IMR-90 (cell line): ENCODE results near the gene CCDC182. TPM values are rescaled to one million over a fixed set of nuclear protein-coding genes. Genes with fewer than 3 reads are reported as not detected.

Experiments used
- ATAC-seq: fragments of 200-7000 bp; cut with Tn5 transposase; 2 replicates; pipeline ENCODE4 v1.9.1; 2020; ENCODE audit warnings: low read depth, mild to moderate bottlenecking, moderate library complexity
- BruUV-seq: library from RNA; stranded (reverse); fragments of 400-500 nt; replicated peaks from 2 replicates; lab custom pipeline; 2021; lab: Mats Ljungman, UMichigan
- CTCF ChIA-PET: fragments of 300-600 bp; formaldehyde crosslinking; extraction: SDS; loops from one replicate; lab custom pipeline; 2021; ENCODE audit warnings: antibody characterized with exemption; lab: Yijun Ruan, JAX
- POLR2A ChIA-PET: fragments of 300-600 bp; sonication (Branson Sonifier 250); formaldehyde crosslinking; loops from one replicate; lab custom pipeline; 2022; ENCODE audit warnings: antibody characterized with exemption; ENCODE audit not compliant: unreplicated experiment; lab: Charles Lee
- DNase-seq: peaks from one replicate; pipeline ENCODE4 v3.0.0; 2013
- H2AFZ ChIP-seq: replicated peaks from 2 replicates; pipeline ENCODE3; 2013; ENCODE audit warnings: low read length, mild to moderate bottlenecking; ENCODE audit not compliant: poor library complexity
- H2AK5ac ChIP-seq: 2 replicates; pipeline ENCODE4 v1.6.1; 2013; ENCODE audit warnings: low read depth, low read length, inconsistent platforms
- H2AK9ac ChIP-seq: replicated peaks from 2 replicates; pipeline ENCODE3; 2013; ENCODE audit warnings: mild to moderate bottlenecking, low read depth, low read length, moderate library complexity; ENCODE audit not compliant: poor library complexity
- H2BK120ac ChIP-seq: 2 replicates; pipeline ENCODE4 v1.6.1; 2013; ENCODE audit warnings: low read depth, low read length, inconsistent platforms
- H2BK15ac ChIP-seq: 3 replicates; pipeline ENCODE4 v1.6.1; 2013; ENCODE audit warnings: low read depth, low read length, inconsistent platforms
- H2BK20ac ChIP-seq: 2 replicates; pipeline ENCODE4 v1.6.1; 2013; ENCODE audit warnings: low read depth, mild to moderate bottlenecking, inconsistent platforms, low read length, moderate library complexity
- H2BK5ac ChIP-seq: 2 replicates; pipeline ENCODE4 v1.6.1; 2013; ENCODE audit warnings: mild to moderate bottlenecking, low read depth, low read length, inconsistent platforms; ENCODE audit not compliant: poor library complexity, severe bottlenecking
- H3K14ac ChIP-seq: replicated peaks from 2 replicates; pipeline ENCODE4 v1.6.1; 2013; ENCODE audit warnings: low read depth, low read length, inconsistent platforms
- H3K18ac ChIP-seq: 2 replicates; pipeline ENCODE4 v1.6.1; 2013; ENCODE audit warnings: low read depth, low read length, control low read depth
- H3K23ac ChIP-seq: 2 replicates; pipeline ENCODE4 v1.6.1; 2013; ENCODE audit warnings: low read depth, low read length, inconsistent platforms
- H3K27ac ChIP-seq: 2 replicates; pipeline ENCODE4 v1.5.1; 2013; ENCODE audit warnings: mild to moderate bottlenecking, control low read depth, low read length; ENCODE audit not compliant: insufficient read depth
- H3K27me3 ChIP-seq: 2 replicates; pipeline ENCODE4 v1.6.1; 2013; ENCODE audit warnings: low read length; ENCODE audit not compliant: control insufficient read depth, insufficient read depth
- H3K36me3 ChIP-seq: 2 replicates; pipeline ENCODE4 v1.6.1; 2013; ENCODE audit warnings: low read length, mixed read lengths; ENCODE audit not compliant: control insufficient read depth, insufficient read depth
- H3K4ac ChIP-seq: 2 replicates; pipeline ENCODE4 v1.6.1; 2013; ENCODE audit warnings: low read depth, low read length, inconsistent platforms
- H3K4me1 ChIP-seq: 2 replicates; pipeline ENCODE4 v1.6.1; 2013; ENCODE audit warnings: low read length, mixed read lengths; ENCODE audit not compliant: control insufficient read depth, insufficient read depth
- H3K4me2 ChIP-seq: 2 replicates; pipeline ENCODE4 v1.6.1; 2013; ENCODE audit warnings: low read depth, mild to moderate bottlenecking, control low read depth, low read length, moderate library complexity
- H3K4me3 ChIP-seq: 2 replicates; pipeline ENCODE4 v1.5.1; 2013; ENCODE audit warnings: low read depth, mild to moderate bottlenecking, control low read depth, low read length, moderate library complexity; ENCODE audit not compliant: insufficient read depth
- H3K56ac ChIP-seq: 2 replicates; pipeline ENCODE4 v1.6.1; 2013; ENCODE audit warnings: low read length, inconsistent platforms; ENCODE audit not compliant: insufficient read depth; ENCODE audit errors: extremely low read depth
- H3K79me1 ChIP-seq, 2 experiments: 2 replicates each; pipeline ENCODE4 v1.6.1; 2013; ENCODE audit warnings: low read length in 2 of 2, inconsistent platforms in 1 of 2, low read depth in 1 of 2
- H3K9ac ChIP-seq: 2 replicates; pipeline ENCODE4 v1.6.1; 2013; ENCODE audit warnings: low read depth, low read length, control low read depth
- H3K9me1 ChIP-seq: 2 replicates; pipeline ENCODE4 v1.6.1; 2013; ENCODE audit warnings: low read length, inconsistent platforms; ENCODE audit not compliant: insufficient read depth
- H3K9me3 ChIP-seq: 2 replicates; pipeline ENCODE4 v1.6.1; 2013; ENCODE audit warnings: low read length; ENCODE audit not compliant: control insufficient read depth, insufficient read depth
- H4K20me1 ChIP-seq: 2 replicates; pipeline ENCODE4 v1.6.1; 2013; ENCODE audit warnings: low read length, inconsistent platforms; ENCODE audit not compliant: insufficient read depth
- H4K5ac ChIP-seq: 2 replicates; pipeline ENCODE4 v1.6.1; 2013; ENCODE audit warnings: mild to moderate bottlenecking, low read depth, low read length, control low read depth
- H4K8ac ChIP-seq, 2 experiments: 2 replicates each; pipeline ENCODE4 v1.6.1; 2013; ENCODE audit warnings: low read depth in 2 of 2, low read length in 2 of 2, control low read depth in 1 of 2, inconsistent platforms in 1 of 2
- H4K91ac ChIP-seq: 2 replicates; pipeline ENCODE4 v1.6.1; 2013; ENCODE audit warnings: low read depth, low read length, inconsistent platforms; ENCODE audit not compliant: insufficient read depth
- ELK1 ChIP-seq: fragments of 150-350 bp; IDR thresholded peaks from 2 replicates; pipeline ENCODE4 v1.6.1; 2016; ENCODE audit warnings: low read depth, mild to moderate bottlenecking, low read length, moderate library complexity, borderline replicate concordance
- FOS ChIP-seq: fragments of 150-350 bp; IDR thresholded peaks from 2 replicates; pipeline ENCODE4 v1.6.1; 2016; ENCODE audit warnings: low read depth, low read length
- MAZ ChIP-seq: IDR thresholded peaks from 2 replicates; pipeline ENCODE4 v1.6.1; 2012; ENCODE audit warnings: low read depth, mild to moderate bottlenecking, low read length, improper control_type of control experiment, moderate library complexity, borderline replicate concordance
- NFE2L2 ChIP-seq: fragments of 150-350 bp; IDR thresholded peaks from 2 replicates; pipeline ENCODE4 v1.6.1; 2016; ENCODE audit warnings: low read depth, mild to moderate bottlenecking, low read length
- RAD21 ChIP-seq: IDR thresholded peaks from 2 replicates; pipeline ENCODE4 v1.6.1; 2012; ENCODE audit warnings: low read length, improper control_type of control experiment
- RCOR1 ChIP-seq: IDR thresholded peaks from 2 replicates; pipeline ENCODE4 v1.6.1; 2012; ENCODE audit warnings: mild to moderate bottlenecking, low read length, improper control_type of control experiment; ENCODE audit not compliant: insufficient replicate concordance
- USF2 ChIP-seq: fragments of 150-350 bp; IDR thresholded peaks from 2 replicates; pipeline ENCODE4 v1.6.1; 2017; ENCODE audit warnings: mild to moderate bottlenecking, antibody characterized with exemption, low read length, low read depth
- WGBS, 2 experiments: methylation state at CpG; one replicate each; pipeline versions ENCODE4 v1.1.5 to v1.1.7; 2013; ENCODE audit warnings: missing lambda C conversion rate in 2 of 2; ENCODE audit not compliant: insufficient read length in 1 of 2; ENCODE audit errors: extremely low coverage in 2 of 2; 5-methylcytosine and 5-hydroxymethylcytosine counted together
- dilution Hi-C: fragments of 300-500 bp; cut with HindIII; formaldehyde crosslinking; loops from one replicate; pipeline ENCODE4 v1.14.3; 2018; ENCODE audit warnings: low sequenced_read_pairs; ENCODE audit not compliant: unreplicated experiment
- in situ Hi-C: fragments of 300-500 bp; cut with MboI; formaldehyde crosslinking; loops from 3 replicates; pipeline ENCODE4 v1.14.3; 2019; ENCODE audit warnings: low sequenced_read_pairs, inconsistent platforms, mixed read lengths
- intact Hi-C: fragments of 100-400 bp; cut with micrococcal nuclease; formaldehyde crosslinking; loops from 2 replicates; pipeline ENCODE4 v1.10.0; 2022
- polyA plus RNA-seq, 3 experiments: library from polyadenylated mRNA; depleted of rRNA; stranded (reverse); fragments of >200 nt; gene quantifications; 2 replicates each; pipeline ENCODE4 v1.2.3, GENCODE V29; 2012; ENCODE audit warnings: low replicate concordance in 1 of 3
- total RNA-seq: library from RNA; depleted of rRNA; stranded (reverse); fragments of >200 nt; gene quantifications from 2 replicates; pipeline ENCODE4 v1.2.3, GENCODE V29; 2012

CCDC182 gene
- total and polyA plus RNA-seq, 2 of the 4 experiments (the other 2 are of a cell fraction): not detected

GRCh38 chr17:57782062-57782490 is 37.0 kb upstream of the CCDC182 start:
- H3K27ac ChIP-seq: no peak overlapping the region

More at GRCh38 chr17:57782062-57782490, 37.0 kb upstream of the CCDC182 start:
- Histone ChIP-seq H3K4me1 (peaks cover 2% of the 10 kb centered on the region; the same call in 1 of the 2 replicates), H2BK15ac (no peak overlapping the region), H4K8ac (no peak overlapping the region), H3K14ac (no peak overlapping the region), H3K4ac (no peak overlapping the region), H4K20me1 (no peaks in the 10 kb centered on the region), H3K9ac (no peak overlapping the region), H2BK120ac (no peak overlapping the region), H3K4me2 (no peak overlapping the region), H3K36me3 (no peaks in the 10 kb centered on the region), H2BK5ac (no peak overlapping the region), H4K91ac (no peak overlapping the region), H2AFZ (peak overlapping the region; percentile 37), H3K27me3 (peaks cover 48% of the 10 kb centered on the region), H3K4me3 (no peak overlapping the region), H3K18ac (no peak overlapping the region), H4K5ac (no peak overlapping the region), H3K79me1 (no peaks in the 10 kb centered on the region), H3K23ac (no peak overlapping the region), H3K56ac (no peak overlapping the region), H2AK5ac (no peak overlapping the region), H3K9me3 (no peaks in the 10 kb centered on the region), H2AK9ac (no peak overlapping the region), H2BK20ac (no peak overlapping the region), H3K9me1 (no peaks in the 10 kb centered on the region)
- DNase-seq (no peak), ATAC-seq (no peak)
- BruUV-seq: no TSS peak
- dilution Hi-C loops (no loop called here), in situ Hi-C loops (no loop called here), intact Hi-C loops (no loop called here)
- WGBS, 2 experiments: 20% methylated on average over 1 of the region's 6 CpGs; no CpG with 5 or more reads in 1 of the 2 experiments
- ChIA-PET CTCF (interaction anchor here (0.6 to 1.2 kb wide), 2 partner anchors 9 to 255 kb away, joined by 3 to 6 read pairs; no protein-coding TSS in a partner anchor), POLR2A (no interaction called here)
- TF ChIP-seq MAZ: no peak
- no peak for TF ChIP-seq ELK1
- no peak for TF ChIP-seq USF2
- TF ChIP-seq RAD21: no peak
- no peak for TF ChIP-seq FOS
- no peak for TF ChIP-seq RCOR1
- TF ChIP-seq NFE2L2: no peak
